Epithelial cell of proximal tubule (primary cell): ENCODE results near the gene FAM149B1. TPM values are rescaled to one million over a fixed set of nuclear protein-coding genes. Genes with fewer than 3 reads are reported as not detected.

ENCODE experiments used
- total RNA-seq: library from RNA; depleted of rRNA; stranded (reverse); fragments of >200 nt; gene quantifications from 2 replicates; pipeline ENCODE4 v1.2.3, GENCODE V29; 2015

Gene FAM149B1
- total RNA-seq, 1 donor from 2014 or later: 8.4 TPM

Other genes starting within 250 kb of the FAM149B1 start
- not detected in 2 replicates for gene PLA2G12B, start 213.3 kb upstream of the FAM149B1 start, total RNA-seq
- 22.6 and 116 TPM in 2 replicates for gene P4HA1, start 71.3 kb upstream of the FAM149B1 start, total RNA-seq
- 2.9 and 3.6 TPM in 2 replicates for gene NUDT13, start 57.7 kb upstream of the FAM149B1 start, total RNA-seq
- 26.0 and 38.8 TPM in 2 replicates for gene ECD, start 111 bp upstream of the FAM149B1 start, total RNA-seq
- 69.0 and 96.4 TPM in 2 replicates for gene DNAJC9, start 79.1 kb downstream of the FAM149B1 start, total RNA-seq
- gene MRPS16, start 84.5 kb downstream of the FAM149B1 start, total RNA-seq: 51.1 and 86.9 TPM in 2 replicates
- 0.14 and 0.98 TPM in 2 replicates for gene CFAP70, start 190.7 kb downstream of the FAM149B1 start, total RNA-seq
- gene ANXA7, start 245.9 kb downstream of the FAM149B1 start, total RNA-seq: 95.9 and 132 TPM in 2 replicates